Measurements from ENCODE around the gene PARVB.

The PARVB gene

GRCh38 chr22:44213489-44214043 is 189.5 kb downstream of the PARVB start:
- H3K27me3 ChIP-seq = no peaks in the 10 kb centered on the region

GRCh38 chr22:44214187-44214586 is 190.1 kb downstream of the PARVB start:
- intact Hi-C loops (cut with DNase I; ENCODE audit: low total_unique reads) = no loop called here

More at GRCh38 chr22:44213489-44214043, 189.5 kb downstream of the PARVB start:
- DNase-seq = no peak
- Histone ChIP-seq H3K36me3 (no peaks in the 10 kb centered on the region), H3K9me3 (peaks cover 0 to 11% (median 4%) of the 10 kb centered on the region in 3 donors), H3K4me1 (peaks cover 0 to 26% (median 6%) of the 10 kb centered on the region in 4 donors), H3K4me3 (no peak overlapping the region), H3K27ac (no peak overlapping the region)
- intact Hi-C loops (cut with DNase I; ENCODE audit: low total_unique reads) = no loop called here
- no peak for TF ChIP-seq CTCF (IDR thresholded peaks at IDR 0.05)

GRCh38 chr22:44214764-44215163 is 190.7 kb downstream of the PARVB start:
- peaks cover 0 to 4% of the 10 kb centered on the region in 2 donors for H3K27me3 ChIP-seq
- H3K4me3 ChIP-seq = no peak overlapping the region
- no peaks in the 10 kb centered on the region for H3K36me3 ChIP-seq
- H3K9me3 ChIP-seq = peaks cover 0 to 6% (median 4%) of the 10 kb centered on the region in 3 donors
- H3K27ac ChIP-seq = no peak overlapping the region
- H3K4me1 ChIP-seq = peaks cover 0 to 26% (median 6%) of the 10 kb centered on the region in 4 donors
- DNase-seq = no peak
- no peak for TF ChIP-seq CTCF (IDR thresholded peaks at IDR 0.05)
- intact Hi-C loops (cut with DNase I; ENCODE audit: low total_unique reads) = no loop called here

More at GRCh38 chr22:44214187-44214586, 190.1 kb downstream of the PARVB start:
- peaks cover 0 to 11% (median 4%) of the 10 kb centered on the region in 3 donors for H3K9me3 ChIP-seq
- peaks cover 0 to 3% of the 10 kb centered on the region in 2 donors for H3K27me3 ChIP-seq
- peaks cover 0 to 26% (median 6%) of the 10 kb centered on the region in 4 donors for H3K4me1 ChIP-seq
- no peak for DNase-seq
- H3K27ac ChIP-seq = no peak overlapping the region
- H3K4me3 ChIP-seq = no peak overlapping the region
- H3K36me3 ChIP-seq = no peaks in the 10 kb centered on the region
- TF ChIP-seq CTCF (IDR thresholded peaks at IDR 0.05) = no peak

- Histone ChIP-seq H3K9me3 (peaks cover 0 to 3% (median 0%) of the 10 kb centered on the region in 3 donors), H3K27ac (no peak overlapping the region), H3K4me3 (no peak overlapping the region), H3K4me1 (peaks cover 0 to 26% (median 6%) of the 10 kb centered on the region in 4 donors), H3K27me3 (peaks cover 0 to 4% of the 10 kb centered on the region in 2 donors), H3K36me3 (no peaks in the 10 kb centered on the region)
- no peak for DNase-seq
- intact Hi-C loops (cut with DNase I; ENCODE audit: low total_unique reads) = no loop called here
- TF ChIP-seq CTCF (IDR thresholded peaks at IDR 0.05) = no peak
Measured at GRCh38 chr22:44215287-44215686, 191.2 kb downstream of the PARVB start.

- H3K27ac ChIP-seq = no peak overlapping the region
- H3K36me3 ChIP-seq = no peaks in the 10 kb centered on the region
- no peak overlapping the region for H3K4me3 ChIP-seq
- DNase-seq = no peak
- peaks cover 0 to 11% of the 10 kb centered on the region in 2 donors for H3K27me3 ChIP-seq
- no peak for TF ChIP-seq CTCF (IDR thresholded peaks at IDR 0.05)
- intact Hi-C loops (cut with DNase I; ENCODE audit: low total_unique reads) = no loop called here
- H3K4me1 ChIP-seq = peaks cover 0 to 7% (median under 1%) of the 10 kb centered on the region in 4 donors
- H3K9me3 ChIP-seq = peaks cover 0 to 4% (median 3%) of the 10 kb centered on the region in 3 donors
Measured at GRCh38 chr22:44217346-44217745, 193.2 kb downstream of the PARVB start.
